ENCODE measurements around the gene THSD4.

Gene THSD4

GRCh38 chr15:71333839-71334238 is 218.6 kb downstream of the THSD4 start:
- DNase-seq: no peak

- DNase-seq: no peak
Observed at GRCh38 chr15:71334434-71334833, 219.2 kb downstream of the THSD4 start.

- no peak for DNase-seq
Observed at GRCh38 chr15:71334873-71335272, 219.6 kb downstream of the THSD4 start.

GRCh38 chr15:71335591-71335990 is 220.3 kb downstream of the THSD4 start:
- no peak for DNase-seq

- no peak for DNase-seq
Observed at GRCh38 chr15:71336671-71337070, 221.4 kb downstream of the THSD4 start.

- peak; percentile 95 for DNase-seq
Observed at GRCh38 chr15:71337197-71337845, 222.1 kb downstream of the THSD4 start.

GRCh38 chr15:71338265-71338664 is 223.0 kb downstream of the THSD4 start:
- DNase-seq: no peak

- DNase-seq: no peak
Observed at GRCh38 chr15:71338827-71339542, 223.7 kb downstream of the THSD4 start.

- DNase-seq: no peak
Observed at GRCh38 chr15:71341811-71342550, 226.7 kb downstream of the THSD4 start.

- no peak for DNase-seq
Observed at GRCh38 chr15:71342658-71343057, 227.4 kb downstream of the THSD4 start.

GRCh38 chr15:71344316-71344715 is 229.0 kb downstream of the THSD4 start:
- no peak for DNase-seq

GRCh38 chr15:71345186-71345585 is 229.9 kb downstream of the THSD4 start:
- no peak for DNase-seq

GRCh38 chr15:71346464-71346863 is 231.2 kb downstream of the THSD4 start:
- DNase-seq: no peak

GRCh38 chr15:71348597-71348996 is 233.3 kb downstream of the THSD4 start:
- no peak for DNase-seq

GRCh38 chr15:71349336-71349735 is 234.1 kb downstream of the THSD4 start:
- DNase-seq: no peak

GRCh38 chr15:71349736-71350526 is 234.7 kb downstream of the THSD4 start:
- no peak for DNase-seq

GRCh38 chr15:71350622-71351378 is 235.5 kb downstream of the THSD4 start:
- no peak for DNase-seq

GRCh38 chr15:71352125-71352524 is 236.9 kb downstream of the THSD4 start:
- DNase-seq: no peak

- no peak for DNase-seq
Observed at GRCh38 chr15:71352765-71353164, 237.5 kb downstream of the THSD4 start.

GRCh38 chr15:71353171-71353570 is 237.9 kb downstream of the THSD4 start:
- no peak for DNase-seq

- DNase-seq: no peak
Observed at GRCh38 chr15:71355268-71355667, 240.0 kb downstream of the THSD4 start.

GRCh38 chr15:71357321-71357732 is 242.1 kb downstream of the THSD4 start:
- DNase-seq: no peak

All from islet precursor cell (in vitro differentiated cells).